ENCODE results near the gene OTOP3. TPM values are rescaled to one million over a fixed set of nuclear protein-coding genes. Genes with fewer than 3 reads are reported as not detected.

OTOP3 gene
- polyA plus RNA-seq, 5 donors: not detected

DNA sequence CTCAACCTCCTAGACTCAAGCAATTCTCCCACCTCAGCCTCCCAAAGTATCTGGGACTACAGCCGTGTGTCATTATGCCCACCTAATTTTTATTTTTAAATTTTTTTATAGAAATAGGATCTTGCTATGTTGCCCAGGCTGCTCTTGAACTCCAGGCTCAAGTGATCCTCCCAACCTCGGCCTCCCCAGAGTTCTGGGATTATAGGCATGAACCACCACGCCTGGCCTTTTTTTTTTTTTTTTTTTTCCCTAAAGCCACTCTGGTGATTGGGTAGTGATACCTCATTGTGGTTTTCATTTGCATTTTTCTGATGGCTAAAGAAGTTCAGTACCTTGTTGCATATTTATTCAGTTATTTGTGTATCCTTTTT, 50.5 kb downstream of the OTOP3 start:
- DNase-seq: no peak

DNA sequence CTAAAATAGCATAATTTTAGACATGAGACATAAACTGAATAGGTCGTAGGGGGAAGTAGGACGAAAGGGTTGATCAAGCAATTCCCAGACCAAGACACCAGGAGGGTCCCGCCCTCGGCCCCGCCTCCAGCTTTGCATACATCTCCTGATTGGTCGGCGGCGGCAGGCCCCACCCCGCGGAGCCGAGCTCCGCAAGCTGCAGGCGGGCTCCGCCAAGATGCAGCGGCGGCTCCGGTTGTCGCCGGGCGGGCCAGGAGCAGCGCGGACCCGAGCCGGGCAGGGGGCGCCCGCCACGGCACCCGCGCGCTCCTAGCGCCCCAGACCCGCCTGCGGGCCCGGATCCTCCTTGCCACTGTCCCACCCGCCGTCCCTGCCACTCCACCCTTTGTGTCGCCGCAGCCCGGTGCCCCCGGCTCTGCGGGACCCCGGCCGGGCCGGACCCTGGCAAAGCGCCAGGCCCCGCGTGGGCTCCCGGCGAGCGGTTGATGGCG, 51.8 kb downstream of the OTOP3 start, which contains the start of gene CDR2L:
TSS of gene CDR2L (plus strand) at position 215 of the 491 bp plus-strand sequence. CDS start 412 bp downstream, outside the sequence.
- DNase-seq: peak; percentile 93 to 95

DNA sequence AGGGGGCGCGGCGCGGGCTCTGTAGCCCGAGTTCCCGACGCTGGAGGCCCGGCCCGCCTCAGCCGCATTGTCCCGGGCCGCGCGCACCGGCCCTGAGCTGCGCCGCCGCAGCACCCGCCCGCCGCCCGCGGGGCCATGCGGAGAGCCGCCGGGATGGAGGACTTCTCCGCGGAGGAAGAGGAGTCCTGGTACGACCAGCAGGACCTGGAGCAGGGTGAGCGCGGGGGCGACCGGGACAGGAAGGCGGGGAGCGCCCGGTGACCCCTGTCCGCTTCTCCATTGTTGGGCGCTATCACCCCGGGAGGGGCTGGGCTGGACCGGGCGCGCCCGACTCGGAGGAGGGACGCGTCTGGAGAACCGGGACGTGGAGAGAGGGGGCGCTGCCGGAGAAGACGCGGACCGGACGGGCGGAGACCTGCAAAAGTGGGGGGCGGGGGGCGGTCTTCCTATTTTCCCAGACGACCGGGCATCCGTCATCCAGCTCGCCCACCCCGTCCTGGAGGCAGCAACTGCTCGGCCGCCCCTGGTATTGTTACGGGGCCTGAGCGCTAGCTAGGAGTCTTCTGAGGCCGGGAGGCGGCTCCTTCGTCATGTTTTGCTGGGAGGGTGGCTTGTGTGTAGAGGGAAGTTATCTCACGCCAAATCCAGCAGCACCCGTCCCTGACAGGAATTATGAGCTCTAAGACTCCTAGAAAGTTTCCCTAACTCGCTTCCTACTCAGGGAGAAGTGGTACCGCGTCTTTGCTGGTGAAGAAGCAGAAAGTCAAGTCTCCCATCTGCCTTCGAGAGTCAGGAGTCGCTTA, 52.4 kb downstream of the OTOP3 start:
- peak; percentile 86 to 88 for DNase-seq

DNA sequence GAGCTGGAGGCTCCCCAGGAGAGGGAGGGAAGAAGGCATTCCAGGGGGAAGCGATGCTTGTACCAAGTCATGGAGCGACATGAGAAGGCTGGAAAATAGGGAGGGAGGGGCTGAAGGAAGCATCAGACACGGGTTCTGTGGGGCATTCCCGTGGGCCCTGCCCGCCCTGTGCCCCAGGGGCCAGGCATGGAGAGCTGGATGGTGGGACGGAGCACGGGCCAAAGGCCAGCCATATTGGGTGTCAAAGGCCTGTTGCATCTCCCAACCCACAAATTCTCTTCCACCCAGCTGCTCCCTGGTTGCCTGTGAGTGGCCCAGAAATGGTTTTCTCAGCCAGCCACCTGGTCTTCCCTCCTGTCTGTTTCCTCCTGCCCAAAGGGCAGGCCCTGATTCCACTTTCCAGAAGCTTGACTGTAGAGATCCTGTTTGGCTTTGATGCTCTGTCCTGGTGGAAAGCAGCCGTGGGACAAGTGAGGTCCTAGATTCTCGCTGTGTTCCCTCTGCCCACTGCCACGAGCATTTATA, 54.9 kb downstream of the OTOP3 start:
- no peak for DNase-seq

DNA sequence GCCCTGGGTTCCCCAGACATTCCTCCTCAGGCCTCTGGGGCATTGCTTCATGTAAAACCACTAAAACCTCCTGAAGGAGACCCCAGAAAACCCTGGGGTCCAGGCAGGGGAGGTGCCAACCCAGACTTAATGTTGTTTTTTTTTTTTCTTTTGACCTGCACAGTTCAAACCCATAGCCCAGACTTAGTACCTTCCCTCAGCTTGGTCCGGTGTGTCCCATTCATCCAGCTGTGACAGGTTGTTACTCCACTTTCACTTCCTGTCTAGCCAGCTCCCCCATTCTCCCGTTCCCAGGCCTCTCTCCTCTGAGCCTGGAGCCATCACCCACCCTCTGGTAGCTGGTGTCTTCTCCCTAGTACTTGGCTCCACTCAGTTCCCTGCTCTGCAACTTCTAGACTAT, 56.5 kb downstream of the OTOP3 start:
- DNase-seq: no peak

DNA sequence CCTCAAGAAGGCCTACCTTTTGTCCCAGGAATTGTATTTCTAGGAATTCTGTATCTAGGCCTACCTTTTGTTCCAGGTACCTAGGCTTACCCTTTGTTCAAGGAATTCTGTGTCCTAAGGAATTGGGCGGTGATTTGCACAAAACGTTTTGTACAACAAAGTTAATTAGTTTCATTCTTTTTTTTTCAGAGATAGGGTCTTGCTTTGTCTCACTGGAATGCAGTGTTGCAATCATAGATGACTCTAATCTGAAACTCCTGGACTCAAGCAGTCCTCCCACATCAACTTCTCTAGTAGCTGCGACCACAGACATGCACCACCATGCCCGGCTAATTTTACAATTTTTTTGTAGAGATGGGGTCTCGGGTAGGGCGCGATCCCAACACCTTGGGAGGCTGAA, 58.7 kb downstream of the OTOP3 start:
- no peak for DNase-seq

DNA sequence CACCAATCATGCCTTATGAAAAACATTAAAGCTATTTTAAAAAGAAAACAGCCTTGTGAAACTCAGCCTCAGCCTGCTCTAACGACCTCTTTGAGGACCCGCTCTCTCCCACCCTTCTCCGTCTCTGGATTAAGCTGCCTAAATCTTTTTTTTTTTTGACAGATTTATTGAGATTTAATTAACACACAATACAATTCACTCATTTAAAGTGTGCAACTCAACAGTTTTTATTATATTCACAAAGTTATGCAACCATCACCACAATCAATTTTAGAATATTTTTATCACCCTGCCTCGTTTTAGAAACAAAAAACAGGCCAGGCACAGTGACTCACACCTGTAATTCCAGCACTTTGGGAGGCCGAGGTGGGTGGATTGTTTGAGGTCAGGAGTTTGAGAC, 60.1 kb downstream of the OTOP3 start:
- DNase-seq: no peak

DNA sequence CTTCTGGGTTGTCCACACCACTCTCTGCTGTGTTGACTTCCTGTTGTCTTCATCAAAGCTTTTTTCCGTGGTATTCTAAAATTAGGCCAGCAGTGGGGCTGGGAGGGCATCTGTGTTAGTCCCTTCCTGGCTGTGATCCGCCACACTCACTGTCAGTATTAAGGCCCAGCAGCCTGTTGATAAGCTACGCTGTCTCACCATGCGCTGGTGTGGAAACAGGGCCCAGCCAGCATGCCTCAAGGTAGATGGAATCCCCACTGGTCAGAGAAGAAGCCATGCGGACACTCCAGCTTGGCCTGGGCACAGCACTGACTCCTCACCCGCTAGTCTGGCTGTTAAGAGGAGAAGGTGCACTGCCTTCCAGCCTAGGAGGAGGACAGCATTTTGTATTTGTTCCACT, 63.1 kb downstream of the OTOP3 start:
- DNase-seq: no peak

DNA sequence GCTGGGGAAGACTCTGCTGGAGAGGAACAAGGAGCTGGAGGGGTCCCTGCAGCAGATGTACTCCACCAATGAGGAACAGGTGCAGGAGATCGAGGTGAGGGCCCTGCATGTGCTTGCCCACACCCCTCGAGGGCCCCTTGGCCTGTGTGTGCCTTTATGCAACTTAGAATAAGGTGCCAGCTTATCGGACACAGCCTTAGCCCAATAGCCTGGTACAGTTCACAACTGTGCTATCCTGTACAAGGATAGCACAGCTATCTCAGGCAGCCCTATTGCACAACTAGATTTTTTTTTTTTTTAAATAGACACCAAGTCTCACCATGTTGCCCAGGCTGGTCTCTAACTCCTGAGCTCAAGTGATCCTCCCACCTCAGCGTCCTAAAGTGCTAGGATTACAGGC, 63.8 kb downstream of the OTOP3 start:
- no peak for DNase-seq

Other genes with a start within 250 kb of the OTOP3 start
- under 1 TPM; 0.54 to 0.68 (median 0.62) TPM for gene CD300LF, start 223.0 kb upstream of the OTOP3 start, polyA plus RNA-seq (ENCODE audit: insufficient read depth in 1 of 5, insufficient read length in 5 of 5, low replicate concordance in 1 of 5)
- gene RAB37, start 198.6 kb upstream of the OTOP3 start, polyA plus RNA-seq (ENCODE audit: insufficient read depth in 1 of 5, insufficient read length in 5 of 5, low replicate concordance in 1 of 5): 10 to 100 TPM in 3 of 5 donors, 1 to 10 TPM in 2; 9.1 to 11.3 (median 10.5) TPM
- 10 to 100 TPM; 37.9 to 74.9 (median 44.8) TPM for gene NHERF1, start 187.3 kb upstream of the OTOP3 start, polyA plus RNA-seq (ENCODE audit: insufficient read depth in 1 of 5, insufficient read length in 5 of 5, low replicate concordance in 1 of 5)
- 10 to 100 TPM; 39.2 to 55.3 (median 47.9) TPM for gene NAT9, start 159.6 kb upstream of the OTOP3 start, polyA plus RNA-seq (ENCODE audit: insufficient read depth in 1 of 5, insufficient read length in 5 of 5, low replicate concordance in 1 of 5)
- gene GRIN2C, start 76.0 kb upstream of the OTOP3 start, polyA plus RNA-seq (ENCODE audit: insufficient read depth in 1 of 5, insufficient read length in 5 of 5, low replicate concordance in 1 of 5): under 1 TPM; 0.15 to 0.38 (median 0.21) TPM
- gene FDXR, start 62.9 kb upstream of the OTOP3 start, polyA plus RNA-seq (ENCODE audit: insufficient read depth in 1 of 5, insufficient read length in 5 of 5, low replicate concordance in 1 of 5): 1 to 10 TPM; 4.6 to 8.3 (median 7.5) TPM
- under 1 TPM in 4 of 5 donors, not detected in 1; 0.09 to 0.18 (median 0.10) TPM for gene FADS6, start 42.3 kb upstream of the OTOP3 start, polyA plus RNA-seq (ENCODE audit: insufficient read depth in 1 of 5, insufficient read length in 5 of 5, low replicate concordance in 1 of 5)
- gene USH1G, start 12.6 kb upstream of the OTOP3 start, polyA plus RNA-seq (ENCODE audit: insufficient read depth in 1 of 5, insufficient read length in 5 of 5, low replicate concordance in 1 of 5): under 1 TPM in 4 of 5 donors, not detected in 1; 0.05 to 0.22 (median 0.12) TPM
- gene OTOP2, start 11.6 kb upstream of the OTOP3 start, polyA plus RNA-seq (ENCODE audit: insufficient read depth in 1 of 5, insufficient read length in 5 of 5, low replicate concordance in 1 of 5): not detected
- 10 to 100 TPM; 48.9 to 76.3 (median 64.6) TPM for gene HID1, start 36.9 kb downstream of the OTOP3 start, polyA plus RNA-seq (ENCODE audit: insufficient read depth in 1 of 5, insufficient read length in 5 of 5, low replicate concordance in 1 of 5)
- 10 to 100 TPM in 4 of 5 donors, 1 to 10 TPM in 1; 9.4 to 19.7 (median 12.5) TPM for gene CDR2L, start 51.7 kb downstream of the OTOP3 start, polyA plus RNA-seq (ENCODE audit: insufficient read depth in 1 of 5, insufficient read length in 5 of 5, low replicate concordance in 1 of 5)
- 10 to 100 TPM; 20.5 to 28.2 (median 24.6) TPM for gene MRPL58, start 76.8 kb downstream of the OTOP3 start, polyA plus RNA-seq (ENCODE audit: insufficient read depth in 1 of 5, insufficient read length in 5 of 5, low replicate concordance in 1 of 5)
- gene ATP5PD, start 111.1 kb downstream of the OTOP3 start, polyA plus RNA-seq (ENCODE audit: insufficient read depth in 1 of 5, insufficient read length in 5 of 5, low replicate concordance in 1 of 5): 100 to 1,000 TPM; 200 to 252 (median 213) TPM
- gene KCTD2, start 111.3 kb downstream of the OTOP3 start, polyA plus RNA-seq (ENCODE audit: insufficient read depth in 1 of 5, insufficient read length in 5 of 5, low replicate concordance in 1 of 5): 10 to 100 TPM; 25.0 to 29.1 (median 28.6) TPM
- gene SLC16A5, start 152.1 kb downstream of the OTOP3 start, polyA plus RNA-seq (ENCODE audit: insufficient read depth in 1 of 5, insufficient read length in 5 of 5, low replicate concordance in 1 of 5): 10 to 100 TPM; 16.1 to 26.8 (median 23.3) TPM
- gene ARMC7, start 174.1 kb downstream of the OTOP3 start, polyA plus RNA-seq (ENCODE audit: insufficient read depth in 1 of 5, insufficient read length in 5 of 5, low replicate concordance in 1 of 5): 10 to 100 TPM; 11.7 to 17.2 (median 15.1) TPM
- gene NT5C, start 195.8 kb downstream of the OTOP3 start, polyA plus RNA-seq (ENCODE audit: insufficient read depth in 1 of 5, insufficient read length in 5 of 5, low replicate concordance in 1 of 5): 10 to 100 TPM; 42.4 to 63.3 (median 46.6) TPM
- 100 to 1,000 TPM in 1 of 5 donors, 10 to 100 TPM in 4; 73.5 to 103 (median 83.6) TPM for gene JPT1, start 218.6 kb downstream of the OTOP3 start, polyA plus RNA-seq (ENCODE audit: insufficient read depth in 1 of 5, insufficient read length in 5 of 5, low replicate concordance in 1 of 5)
- gene SUMO2, start 247.1 kb downstream of the OTOP3 start, polyA plus RNA-seq (ENCODE audit: insufficient read depth in 1 of 5, insufficient read length in 5 of 5, low replicate concordance in 1 of 5): 100 to 1,000 TPM; 666 to 791 (median 727) TPM

All from right lung (tissue), 5 donors.